Suppressor macrophage treated with lipopolysaccharide for 1 hour (primary cell): ENCODE data around the gene DACT2.
"Not testable (repeated sequence)": the region's sequence is repeated elsewhere in the genome, so short reads cannot be mapped to it uniquely, and the experiment has no call there.

Experiments
- DNase-seq, 3 donors: peaks; one replicate each; pipeline ENCODE4 v3.0.0-alpha.2; 2020 to 2022

DACT2 gene

DNA sequence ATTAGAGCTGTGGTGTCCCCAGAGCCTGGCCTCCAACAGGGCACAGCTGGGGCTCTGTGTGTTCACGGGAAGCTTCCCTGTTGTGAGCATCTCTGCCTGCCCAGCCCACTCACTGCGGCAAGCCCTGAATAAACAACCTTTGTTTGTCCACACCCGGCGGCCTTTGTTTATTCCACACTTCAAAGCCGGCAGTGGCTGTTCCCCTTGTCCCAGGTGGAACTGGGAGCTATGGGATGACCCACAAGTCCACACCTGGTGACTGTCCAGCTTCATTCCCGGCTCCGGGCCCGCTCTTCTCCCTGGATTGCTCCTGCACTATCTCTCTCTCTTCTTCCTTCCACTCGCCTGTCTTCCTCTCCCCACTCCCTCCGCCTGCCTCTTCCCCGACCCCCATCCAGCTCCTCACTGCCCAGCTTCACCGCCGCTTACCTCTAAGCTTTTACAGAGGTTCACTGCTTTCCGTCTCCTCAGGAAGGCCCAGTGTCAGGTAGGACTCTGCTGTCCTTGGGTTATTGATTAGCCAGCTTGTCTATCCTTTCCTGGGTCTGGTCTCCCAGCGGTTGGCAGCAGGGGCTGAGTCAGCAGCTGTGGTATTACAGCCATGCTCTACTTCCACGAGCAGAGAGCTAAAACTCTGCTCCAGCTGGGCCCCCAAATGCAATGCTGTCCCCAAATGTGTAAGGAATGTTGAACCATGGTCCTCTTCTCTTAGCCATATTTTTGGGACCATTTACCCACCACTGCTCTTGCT is 17.8 kb downstream of the DACT2 start:
- DNase-seq = no peak

DNA sequence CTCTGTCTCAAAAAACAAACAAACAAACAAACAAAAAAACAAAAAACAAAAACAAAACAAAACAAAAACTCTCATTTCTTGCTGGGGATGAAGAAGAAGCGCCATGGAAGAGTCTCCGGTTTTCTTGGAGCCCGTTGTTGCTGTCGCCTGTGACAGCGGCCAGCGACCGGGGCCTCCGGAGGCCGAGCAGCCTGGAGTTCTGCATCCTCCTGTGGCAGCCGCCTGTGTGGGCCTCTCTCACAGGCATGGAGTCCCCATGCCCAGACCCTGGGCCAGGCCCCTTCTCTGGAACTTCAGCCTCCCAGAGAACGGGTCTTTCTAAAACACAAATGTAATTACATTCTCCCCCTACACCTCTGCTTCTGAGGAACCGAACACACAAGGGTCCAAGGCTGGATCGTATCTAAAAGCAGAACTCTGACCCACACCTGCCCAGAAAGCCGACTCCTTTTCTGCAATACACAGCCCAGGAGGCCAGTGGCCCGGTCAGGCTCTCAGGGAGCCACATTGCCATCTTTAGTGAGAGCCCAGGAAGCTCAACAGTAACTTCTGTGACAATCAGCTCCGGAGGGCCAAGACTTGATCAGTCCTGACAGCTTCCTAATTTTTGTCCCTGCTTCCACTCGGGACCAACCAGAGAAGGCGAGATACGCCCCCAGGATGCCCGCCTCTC is 18.5 kb downstream of the DACT2 start:
- no peak for DNase-seq

DNA sequence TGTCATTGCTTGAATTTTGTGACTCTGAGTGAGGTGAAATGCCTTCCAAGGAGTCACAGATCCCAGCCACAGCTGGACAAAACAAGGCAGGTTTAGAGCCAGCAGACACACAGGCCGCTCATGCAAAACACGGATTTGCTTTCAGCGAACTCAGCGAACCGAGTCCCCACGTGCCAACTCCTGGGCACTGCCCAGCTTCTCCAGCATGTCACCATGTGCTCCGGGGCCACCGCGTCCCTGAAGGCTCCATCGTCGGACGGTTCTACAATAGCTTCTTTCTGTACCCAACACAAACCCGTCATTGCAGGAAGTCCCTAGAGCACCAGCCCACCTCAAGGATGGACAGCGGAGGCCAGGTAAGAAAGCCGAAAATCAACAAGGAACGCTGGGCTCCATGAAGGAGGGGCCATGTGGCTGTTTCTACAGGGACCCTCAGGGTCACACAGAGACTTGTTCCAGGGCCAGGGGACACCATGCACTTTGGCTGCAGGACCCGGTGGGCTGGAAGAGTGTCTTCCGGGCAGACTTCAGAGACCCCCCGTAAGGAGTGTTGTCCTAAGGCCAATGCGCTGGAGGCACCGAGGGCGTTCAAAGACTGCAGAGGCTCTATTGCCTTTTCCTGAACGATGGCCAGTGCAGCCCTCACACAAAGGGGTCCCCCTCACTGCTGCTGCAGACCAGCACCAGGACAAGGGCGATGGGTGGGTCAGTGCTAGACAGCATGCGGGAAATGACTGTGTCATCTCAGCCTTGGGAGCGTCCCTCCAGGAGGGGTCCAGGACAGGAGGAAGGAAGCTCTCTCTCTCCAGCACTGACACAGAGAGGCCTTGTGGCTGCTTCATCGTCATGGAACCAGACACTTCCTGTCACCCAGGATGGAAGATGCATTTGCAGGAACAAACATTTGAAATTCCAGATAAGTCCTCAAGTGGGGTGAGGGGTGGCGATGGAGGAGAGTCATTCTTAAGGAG is 19.8 kb downstream of the DACT2 start:
- DNase-seq = no peak

DNA sequence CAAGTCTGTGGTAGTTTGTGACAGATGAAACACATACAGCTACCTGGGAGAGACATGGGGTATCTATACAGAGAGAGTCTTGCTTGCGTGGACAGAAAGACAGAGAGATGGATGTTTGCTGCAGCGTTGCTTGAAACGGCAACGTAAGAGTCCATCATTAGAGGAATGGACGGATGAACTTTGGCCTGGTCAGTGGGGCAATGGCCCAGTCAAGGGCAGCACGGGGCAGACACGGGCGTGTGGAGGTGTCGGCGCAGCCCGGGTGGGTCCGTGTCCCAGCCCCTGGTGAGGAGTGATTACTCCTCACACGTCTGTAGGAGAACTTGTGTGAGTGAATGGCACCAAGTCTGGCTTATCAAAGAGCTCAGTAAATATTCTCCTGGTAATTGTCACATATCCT is 21.9 kb downstream of the DACT2 start:
- DNase-seq = no peak

DNA sequence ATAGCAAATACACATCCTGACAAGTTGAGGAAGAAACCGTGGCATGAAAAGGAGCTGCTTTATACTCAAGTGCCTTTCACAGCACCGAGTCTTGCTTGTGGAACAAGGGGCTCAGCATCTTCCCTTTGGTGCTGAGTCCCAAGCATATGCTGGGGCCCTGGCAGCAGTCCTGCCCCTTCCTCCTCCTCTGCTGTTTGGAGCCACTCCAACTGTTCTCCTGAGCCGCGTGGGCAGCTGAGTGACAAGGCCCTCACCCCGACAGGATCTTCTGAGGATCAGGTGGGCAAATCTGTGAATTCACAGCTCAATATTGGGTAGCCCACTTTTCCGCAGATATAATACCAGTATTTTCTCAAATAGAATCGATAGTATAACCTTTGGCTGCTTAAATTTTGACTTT is 24.7 kb downstream of the DACT2 start:
- no peak for DNase-seq

DNA sequence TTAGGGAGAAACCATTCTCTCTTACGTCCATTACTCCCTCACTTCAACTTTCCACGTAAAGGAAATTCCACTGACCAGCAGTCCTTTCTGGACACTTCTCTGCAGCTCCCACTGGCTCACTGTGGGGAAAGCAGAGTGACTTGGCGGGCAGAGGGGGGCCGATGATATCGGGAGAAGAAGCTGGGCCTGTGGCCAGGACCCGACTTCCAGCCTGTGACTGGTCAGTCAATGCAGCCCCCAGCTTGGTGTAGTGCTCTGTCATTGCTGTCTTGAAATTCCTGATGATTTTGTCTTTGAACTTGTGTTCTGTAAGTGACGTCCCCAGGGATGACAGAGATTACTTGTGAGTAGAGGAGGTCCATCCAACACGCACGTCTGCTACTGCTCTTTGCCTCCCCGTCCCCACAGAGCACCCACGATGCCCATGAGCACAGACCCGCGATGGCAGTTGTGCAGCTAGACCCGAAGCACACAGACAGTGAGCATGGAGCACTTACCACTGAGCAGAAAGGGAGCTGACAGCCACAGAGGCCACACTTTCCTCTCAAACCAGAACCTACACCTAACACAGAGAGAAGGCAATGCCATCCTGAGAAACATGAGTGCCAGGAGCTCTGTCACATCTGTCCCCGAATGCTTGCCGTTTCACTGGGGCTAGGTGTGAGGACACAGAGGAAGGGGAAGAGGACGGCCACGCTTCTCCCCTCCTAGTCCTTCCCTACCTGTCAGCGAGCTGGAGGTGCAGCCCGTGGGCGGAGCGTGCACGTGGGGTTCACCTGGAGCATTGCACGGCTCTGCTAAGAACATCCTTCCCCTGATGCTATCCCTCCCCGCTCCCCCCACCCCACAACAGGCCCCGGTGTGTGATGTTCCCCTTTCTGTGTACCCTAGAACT is 25.7 kb downstream of the DACT2 start:
- DNase-seq = no peak

DNA sequence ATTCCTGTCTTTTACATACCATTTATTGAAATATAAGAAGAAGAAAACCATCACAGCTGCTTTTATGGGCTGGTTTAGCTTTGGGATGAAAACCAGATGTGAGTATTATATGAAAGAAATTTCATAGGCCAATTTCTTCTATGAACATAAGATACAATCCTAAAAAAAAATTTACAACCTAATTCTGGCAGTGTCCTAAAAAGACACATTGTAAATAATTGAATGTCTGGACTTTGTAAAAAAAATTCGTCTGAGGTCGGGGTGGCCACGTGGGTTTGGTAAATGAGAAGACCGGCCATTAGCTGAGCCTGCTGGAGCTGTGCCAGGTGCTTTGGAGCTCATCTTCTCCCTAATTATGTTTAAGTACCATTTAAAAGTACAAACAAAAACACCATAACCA is 26.8 kb downstream of the DACT2 start:
- no peak for DNase-seq

DNA sequence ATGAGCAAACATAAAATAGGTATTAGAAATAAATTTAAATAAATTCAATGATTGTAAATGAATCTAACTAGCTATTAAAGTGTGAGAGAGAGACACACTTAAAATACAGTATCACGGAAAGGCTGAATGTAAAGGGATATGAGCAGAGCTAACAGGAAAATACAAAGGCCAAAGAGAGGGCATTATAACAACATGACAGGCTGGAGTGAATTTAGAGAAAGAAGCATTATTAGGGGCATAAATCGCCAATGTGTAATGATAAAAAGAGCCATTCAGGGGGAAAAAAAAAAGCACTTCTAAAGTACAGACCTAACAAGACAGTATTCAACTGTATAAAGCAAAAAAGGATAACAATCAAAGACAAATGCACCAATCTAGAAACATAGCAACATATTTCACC is 28.1 kb downstream of the DACT2 start:
- DNase-seq = no peak

DNA sequence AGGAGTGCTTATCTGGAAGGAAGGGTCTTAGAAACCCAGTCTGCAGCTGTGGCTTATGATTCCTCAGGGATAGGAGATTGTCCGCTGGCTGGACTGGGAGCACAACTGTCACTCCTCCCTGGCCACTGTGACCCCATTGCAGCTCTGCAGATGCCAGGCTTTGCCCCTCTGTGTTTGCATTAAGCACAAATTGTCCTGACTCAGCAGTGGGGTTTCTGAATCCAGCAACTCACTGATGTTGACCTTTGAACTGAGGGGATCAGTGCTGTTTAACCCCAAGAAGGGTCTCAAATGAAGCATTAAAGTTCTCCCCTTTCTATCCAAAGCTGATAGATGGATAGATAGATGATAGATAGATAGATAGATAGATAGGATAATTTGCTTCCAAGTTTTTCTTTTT is 29.5 kb downstream of the DACT2 start:
- DNase-seq = no peak

DNA sequence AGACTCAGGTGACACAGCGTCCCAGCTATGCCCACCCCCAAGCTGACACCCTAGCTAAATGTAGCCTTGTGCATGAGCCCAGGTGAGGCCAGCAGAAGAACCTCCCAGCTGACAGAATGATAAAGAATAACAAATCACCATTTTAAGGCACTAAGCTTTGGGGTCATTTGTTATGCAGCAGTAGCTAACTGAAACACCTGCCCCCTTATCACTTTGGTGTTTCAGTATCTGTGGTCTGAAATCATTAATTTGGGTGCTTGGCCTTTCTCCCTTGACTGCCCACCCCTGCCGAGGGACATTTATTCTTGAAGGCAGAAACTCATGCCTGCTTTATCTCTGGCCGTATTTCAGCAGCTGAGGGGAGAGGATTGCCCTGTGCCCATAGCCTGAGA is 30.0 kb downstream of the DACT2 start:
- no peak for DNase-seq

DNA sequence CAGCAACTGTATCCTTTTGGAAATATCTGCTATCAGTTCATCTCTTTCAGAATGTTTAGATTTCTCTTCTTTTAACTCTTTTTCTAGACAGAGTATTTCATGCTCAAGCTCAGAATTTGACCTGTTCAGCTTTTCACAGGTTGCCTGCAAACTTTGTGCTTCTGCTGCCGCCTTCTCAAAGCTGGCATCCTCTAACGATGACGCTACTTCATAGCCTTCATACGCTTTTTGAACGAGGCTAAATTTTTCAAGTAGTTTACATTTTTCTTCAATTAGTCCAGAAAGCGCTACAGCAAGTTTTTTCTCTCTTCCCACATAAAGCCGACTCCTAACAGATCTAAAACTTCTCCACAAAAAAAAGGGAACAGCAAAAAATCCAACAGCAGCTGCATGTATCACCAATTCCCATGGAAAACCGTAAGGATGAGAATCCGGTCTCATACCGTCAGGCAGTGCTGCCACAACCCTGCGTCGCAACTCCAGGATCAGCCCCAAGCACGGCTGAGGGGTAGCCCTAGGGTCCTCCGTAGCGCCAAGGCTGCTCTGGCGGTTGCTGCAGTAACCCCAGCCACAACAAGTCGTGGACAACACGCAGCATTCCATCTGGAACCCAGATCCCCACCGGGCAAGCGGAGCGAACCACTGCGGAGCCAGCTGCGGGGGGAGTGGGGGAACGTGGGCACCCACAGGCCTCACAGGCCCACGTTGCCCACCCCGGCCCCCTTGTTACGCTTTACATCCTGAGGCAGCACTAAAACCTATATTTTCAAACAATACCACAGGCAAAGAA is 30.6 kb downstream of the DACT2 start:
- DNase-seq = no peak

DNA sequence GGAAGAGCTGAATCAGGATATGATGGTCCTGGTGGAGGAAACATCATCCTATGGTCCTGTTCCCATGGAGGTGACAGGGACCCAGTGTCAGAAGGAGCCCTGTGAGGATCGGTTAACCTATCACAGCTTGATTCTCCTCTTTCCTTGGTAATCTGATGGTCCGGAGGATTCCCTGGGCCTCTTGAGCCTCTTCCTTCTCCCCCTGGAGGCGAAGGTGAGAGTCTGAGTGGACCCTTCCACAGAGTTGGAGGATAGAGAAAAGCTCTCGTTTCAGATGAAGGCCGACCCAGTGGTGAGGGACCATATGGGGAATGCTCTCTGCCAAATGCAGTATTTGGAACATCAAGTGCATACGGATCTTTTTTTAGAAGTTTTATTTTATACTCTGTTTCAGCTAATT is 32.1 kb downstream of the DACT2 start:
- DNase-seq = not testable (repeated sequence)

DNA sequence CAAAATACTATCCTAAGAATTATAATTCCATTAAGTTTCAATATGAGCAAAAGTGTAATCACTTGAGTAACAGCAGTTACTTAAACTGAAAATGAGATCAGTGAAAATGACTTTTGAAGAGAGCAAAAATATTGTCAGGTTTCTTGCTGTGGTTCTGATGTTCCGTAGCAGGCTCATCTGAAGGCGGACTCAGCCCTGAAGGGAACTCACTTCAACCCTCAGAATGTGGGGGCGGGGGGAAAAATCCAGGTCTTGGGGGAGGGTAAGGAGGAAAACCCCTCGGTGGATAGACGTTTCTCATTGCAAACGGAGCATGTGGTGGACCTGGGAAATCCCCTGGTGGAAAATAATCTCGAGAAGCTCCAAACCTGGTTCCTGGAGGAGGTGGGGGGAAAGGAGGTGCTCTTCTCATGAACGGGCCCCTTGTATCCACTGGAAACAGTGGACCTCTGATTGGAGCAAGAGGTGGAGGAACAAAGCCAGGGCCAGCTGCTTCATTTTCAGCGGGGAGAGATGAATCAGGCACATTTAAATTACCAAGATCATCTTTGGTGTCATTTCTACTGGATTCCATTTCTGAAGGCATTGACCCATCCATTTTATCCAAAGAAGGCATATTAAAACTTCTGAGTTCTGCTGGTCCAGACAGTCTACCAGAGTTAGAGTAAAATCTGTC is 32.7 kb downstream of the DACT2 start:
- not testable (repeated sequence) for DNase-seq

DNA sequence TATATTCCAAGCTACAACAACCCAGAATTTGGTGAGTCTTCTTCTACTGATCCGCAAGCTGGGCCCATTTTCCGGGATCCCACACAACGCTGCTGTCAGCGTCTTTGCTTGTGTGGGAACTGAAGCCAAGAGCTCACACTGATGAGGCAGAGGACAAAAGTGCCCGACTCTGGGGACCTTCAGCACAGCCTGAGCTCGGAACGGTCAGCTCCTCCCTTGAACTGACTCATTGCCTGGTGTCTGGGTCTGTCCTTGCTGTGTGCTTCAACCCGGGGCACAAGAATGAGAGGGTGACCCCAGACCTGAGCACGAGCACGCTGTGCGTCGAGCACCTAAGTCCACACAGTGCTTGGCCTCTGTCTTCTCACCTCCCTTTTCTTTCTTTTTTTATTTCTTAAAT is 33.5 kb downstream of the DACT2 start:
- DNase-seq = no peak

DNA sequence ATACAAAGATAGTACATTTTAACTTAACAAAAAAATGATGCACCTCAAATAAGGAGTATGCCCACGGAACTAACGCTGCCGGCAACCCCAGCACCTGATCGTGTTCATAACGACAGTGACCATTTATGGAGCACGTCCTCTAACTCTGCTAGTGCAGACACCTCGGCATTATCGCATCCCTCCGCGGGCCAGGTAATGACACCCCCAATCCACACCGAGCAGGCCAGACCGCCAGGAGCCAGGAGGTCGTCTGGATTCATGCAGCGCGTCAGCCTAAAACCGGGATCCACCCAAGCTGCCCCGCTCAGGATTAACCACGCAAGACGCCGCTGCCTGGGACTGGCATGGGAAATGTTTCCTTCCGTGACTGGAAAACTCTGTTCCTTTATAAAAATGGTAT is 34.1 kb downstream of the DACT2 start:
- no peak for DNase-seq

DNA sequence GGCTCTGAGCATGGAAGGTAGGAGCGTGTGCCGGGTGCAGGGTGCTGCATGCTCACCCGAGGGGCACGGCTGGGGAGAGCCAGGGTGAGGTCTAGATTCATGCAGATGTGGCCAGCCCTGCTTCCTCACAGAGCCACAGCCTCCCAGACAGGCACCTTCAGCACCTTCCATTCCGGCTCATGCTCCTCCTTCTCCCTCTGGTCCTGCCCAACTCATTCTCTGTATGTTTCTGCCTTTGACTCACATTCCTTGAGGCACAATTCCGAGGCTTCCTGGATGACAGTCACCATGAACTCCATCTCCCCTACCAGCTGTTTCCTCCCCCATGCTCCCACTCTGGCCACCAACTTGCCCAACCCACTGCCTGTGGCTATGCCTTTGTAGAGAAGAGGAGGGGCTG is 35.4 kb downstream of the DACT2 start:
- no peak for DNase-seq

DNA sequence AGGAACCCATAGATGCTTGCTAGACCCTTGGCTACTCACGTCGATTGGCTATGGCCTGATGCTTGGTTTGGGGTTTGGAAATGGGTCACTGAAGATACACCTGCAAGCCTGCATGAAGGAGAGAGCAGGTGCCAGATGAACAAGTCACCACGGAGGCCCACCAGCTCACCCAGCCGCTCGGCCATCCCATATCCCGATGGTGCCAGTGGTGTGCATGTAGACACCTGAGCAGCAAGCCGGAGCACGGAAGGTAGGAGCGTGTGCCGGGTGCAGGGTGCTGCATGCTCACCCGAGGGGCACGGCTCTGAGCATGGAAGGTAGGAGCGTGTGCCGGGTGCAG is 35.9 kb downstream of the DACT2 start:
- no peak for DNase-seq

DNA sequence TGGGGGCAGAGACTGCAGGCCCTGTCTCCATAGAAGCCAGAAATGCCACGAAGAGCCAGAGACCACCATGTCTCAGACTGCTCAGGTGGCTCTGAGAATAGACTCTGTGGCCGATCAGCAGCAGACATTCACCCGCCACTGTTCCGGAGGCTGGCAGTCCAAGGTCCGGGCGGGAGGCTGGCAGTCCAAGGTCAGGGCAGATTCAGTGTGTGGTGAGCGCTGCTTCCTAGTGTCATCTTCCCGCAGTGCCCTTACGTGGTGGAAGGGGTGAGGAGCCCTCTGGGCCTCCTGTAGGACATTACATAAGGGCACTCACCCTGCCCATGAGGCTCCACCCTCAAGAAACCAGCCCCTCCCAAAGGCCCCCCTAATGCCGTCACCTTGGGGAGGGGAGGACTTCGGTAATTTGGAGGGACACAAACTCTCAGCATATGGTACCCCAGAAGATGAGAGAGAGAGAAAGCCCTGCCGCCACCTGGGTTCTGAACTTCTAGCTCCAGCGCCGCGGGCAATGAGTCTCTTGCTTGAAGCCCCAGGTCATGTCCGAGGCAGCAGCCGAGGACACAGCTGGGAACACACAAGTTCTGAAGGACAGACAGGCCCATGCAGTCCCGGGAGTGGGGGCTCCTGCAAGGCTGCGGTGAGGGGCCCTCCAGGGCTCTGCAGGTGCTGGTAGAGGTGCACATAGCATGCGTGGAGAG is 36.4 kb downstream of the DACT2 start:
- DNase-seq = no peak

DNA sequence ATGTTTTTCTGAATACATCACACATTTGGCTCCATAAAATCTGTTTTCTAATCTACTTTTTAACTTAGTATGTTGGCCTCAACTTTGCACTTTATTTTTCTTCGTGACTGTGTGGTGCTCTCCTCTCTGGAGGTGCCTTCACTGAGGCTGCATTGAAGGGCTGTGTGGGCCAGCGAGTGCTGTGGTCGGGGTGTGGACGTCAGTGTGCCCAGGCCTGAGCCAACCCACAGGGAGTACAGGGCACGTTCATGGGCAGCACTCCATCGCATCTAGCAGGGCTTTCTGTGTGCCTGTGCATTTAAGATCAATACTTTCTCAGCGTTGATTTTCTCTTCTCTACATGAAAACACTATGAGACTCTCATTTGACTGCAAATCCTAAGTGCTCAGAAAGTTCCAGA is 37.8 kb downstream of the DACT2 start:
- no peak for DNase-seq

DNA sequence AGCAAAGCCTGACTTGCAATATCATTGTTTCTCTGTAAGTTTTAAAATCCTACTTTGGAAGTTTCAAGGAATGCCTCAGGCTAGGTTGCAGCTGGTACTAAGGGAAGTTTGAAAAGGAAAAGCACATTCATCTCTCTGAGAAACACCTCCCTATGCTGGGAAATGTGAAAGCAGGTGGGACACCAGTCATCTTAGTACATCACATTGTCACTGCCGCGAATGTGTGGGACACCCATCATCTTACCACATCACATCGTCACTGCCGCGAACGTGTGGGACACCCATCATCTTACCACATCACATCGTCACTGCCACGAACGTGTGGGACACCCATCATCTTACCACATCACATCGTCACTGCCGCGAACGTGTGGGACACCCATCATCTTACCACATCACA is 38.3 kb downstream of the DACT2 start:
- DNase-seq = not testable (repeated sequence)

DNA sequence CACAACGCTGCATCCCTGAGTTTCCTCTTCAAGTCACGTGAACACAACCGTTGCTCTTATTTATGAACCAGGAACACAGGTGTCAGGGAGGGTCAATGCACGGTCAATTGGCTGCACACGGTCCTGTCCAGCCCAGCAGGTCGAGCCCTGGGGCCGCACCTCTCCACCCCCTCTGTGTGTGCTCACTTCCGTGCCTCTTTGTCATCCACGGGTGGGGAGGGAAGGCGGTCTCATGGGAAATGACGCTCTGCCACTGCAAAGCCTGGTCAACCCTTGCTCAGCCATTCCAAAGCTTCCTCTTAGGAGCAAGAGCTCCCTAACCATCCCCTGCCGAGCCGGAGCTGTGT is 38.7 kb downstream of the DACT2 start:
- DNase-seq = no peak
